Pancreas (tissue), 10 donors: ENCODE results near the gene AGBL4. TPM values are rescaled to one million over a fixed set of nuclear protein-coding genes. Genes with fewer than 3 reads are reported as not detected.

Source experiments
- ATAC-seq, 4 donors: fragments of 200-7000 bp; cut with Tn5 transposase; one replicate each; pipeline versions ENCODE4 v1.8.0 to v1.9.1; 2020; ENCODE audit warnings: mild to moderate bottlenecking in 4 of 4, moderate library complexity in 4 of 4
- DNase-seq, 6 donors: peaks; one replicate each; pipeline ENCODE4 v3.0.0-alpha.2; 2020
- FAIRE-seq: peaks from 2 replicates; lab custom pipeline; 2012; peaks lifted over from hg19 to GRCh38; lab: Jason Lieb, UNC
- H3K27ac ChIP-seq, 4 donors: fragments of 200-600 bp; sonication (generic); 1 replicate in 3 of 4; 2 replicates in 1 of 4; pipeline versions ENCODE4 v1.5.0 to v1.8.0; 2020
- H3K27me3 ChIP-seq, 4 donors: fragments of 200-600 bp; one replicate each; pipeline ENCODE4 v1.8.0; 2021
- H3K36me3 ChIP-seq, 3 donors: fragments of 200-600 bp; sonication (generic) in 1 of 3; one replicate each; pipeline versions ENCODE4 v1.5.0 to v1.8.0; 2020 to 2021
- H3K4me1 ChIP-seq, 3 donors: fragments of 200-600 bp; one replicate each; pipeline ENCODE4 v1.8.0; 2021
- H3K4me3 ChIP-seq, 4 donors: fragments of 200-600 bp; sonication (generic) in 2 of 4; one replicate each; pipeline versions ENCODE4 v1.5.0 to v1.8.0; 2020 to 2021
- H3K9me3 ChIP-seq, 4 donors: fragments of 200-600 bp; one replicate each; pipeline ENCODE4 v1.8.0; 2021
- CTCF ChIP-seq, 4 donors: fragments of 200-600 bp; sonication (generic) in 3 of 4; IDR thresholded peaks; one replicate each; pipeline versions ENCODE4 v1.5.0 to v1.8.0; 2021; ENCODE audit warnings: antibody characterized with exemption in 4 of 4
- WGBS, 2 donors: extraction: QIAGEN DNeasy Blood & Tissue Kit; methylation state at CpG; one replicate each; pipeline ENCODE4 v1.1.7; 2013; 5-methylcytosine and 5-hydroxymethylcytosine counted together
- intact Hi-C, 3 donors: fragments of 100-400 bp; cut with DNase I; formaldehyde crosslinking; loops; one replicate each; pipeline versions ENCODE4 v1.11.1 to v1.14.2; 2022
- polyA plus RNA-seq, 2 donors: library from polyadenylated mRNA; stranded (reverse); fragments of 200-250 nt; gene quantifications; one replicate each; pipeline ENCODE4 v1.2.3, GENCODE V29; 2013
- total RNA-seq, 6 donors: library from RNA; stranded (reverse); fragmentation: NEBNext Ultra II Directional in 4 of 6; extraction: Animal tissue kit (Norgen Biotek cat#: 25700) in 4 of 6; gene quantifications; one replicate each; pipeline versions ENCODE4 v1.2.1 to v1.2.4, GENCODE V29; 2021 to 2023
- donor health status: healthy with polysubstance abuse.
- donor health status: DM: no; HTN: no; CAD: no; lungs with moderate emphysema.
- donor health status: DM: no; HTN: no; CAD: no.
- donor health status: control.
- donor health status: control.
- donor health status: Bipolar disorder and iron deficiency.
- donor health status: DM: yes; HTN: yes; CAD: no.
- donor health status: DM: no; HTN: no; CAD: no.
- donor health status: DM: no; HTN: no; CAD: no.
- donor health status: DM: yes; HTN: yes; CAD: no.

The AGBL4 gene
- total and polyA plus RNA-seq, 8 donors = 0.15 to 1.2 (median 0.59) TPM

- Histone ChIP-seq H3K27ac (no peak overlapping the region), H3K36me3 (no peaks in the 10 kb centered on the region), H3K4me3 (no peak overlapping the region), H3K9me3 (no peaks in the 10 kb centered on the region), H3K4me1 (no peaks in the 10 kb centered on the region), H3K27me3 (no peaks in the 10 kb centered on the region)
- DNase-seq (no peak), ATAC-seq (no peak), FAIRE-seq (no peak)
- intact Hi-C loops = no loop called here
- 82 to 86% methylated on average over 2 of the region's 2 CpGs for WGBS, 2 donors
- TF ChIP-seq CTCF (IDR thresholded peaks at IDR 0.05) = no peak
These were observed 1465.4 kb downstream of the AGBL4 start for GRCh38 chr1:48558366-48558765.

- DNase-seq (no peak), ATAC-seq (no peak), FAIRE-seq (no peak)
- no peak for TF ChIP-seq CTCF (IDR thresholded peaks at IDR 0.05)
- Histone ChIP-seq H3K9me3 (no peaks in the 10 kb centered on the region), H3K4me1 (no peaks in the 10 kb centered on the region), H3K27me3 (no peaks in the 10 kb centered on the region), H3K36me3 (no peaks in the 10 kb centered on the region), H3K27ac (no peak overlapping the region), H3K4me3 (no peak overlapping the region)
- 71 to 76% methylated on average over 5 of the region's 5 CpGs for WGBS, 2 donors
- intact Hi-C loops = no loop called here
These were observed 1467.4 kb downstream of the AGBL4 start for GRCh38 chr1:48556186-48556850.

GRCh38 chr1:48555271-48555670, 1468.5 kb downstream of the AGBL4 start:
- Histone ChIP-seq H3K4me1 (no peaks in the 10 kb centered on the region), H3K4me3 (no peak overlapping the region), H3K27me3 (no peaks in the 10 kb centered on the region), H3K9me3 (no peaks in the 10 kb centered on the region), H3K27ac (no peak overlapping the region), H3K36me3 (no peaks in the 10 kb centered on the region)
- no peak for TF ChIP-seq CTCF (IDR thresholded peaks at IDR 0.05)
- no peak for DNase-seq
- intact Hi-C loops = no loop called here
- ATAC-seq = no peak
- WGBS, 2 donors = 69 to 75% methylated on average over 2 of the region's 2 CpGs
- FAIRE-seq = no peak

- WGBS, 2 donors = 64 to 83% methylated on average over 5 of the region's 5 CpGs
- H3K4me3 ChIP-seq = no peak overlapping the region
- H3K4me1 ChIP-seq = no peaks in the 10 kb centered on the region
- DNase-seq = no peak
- intact Hi-C loops = no loop called here
- H3K36me3 ChIP-seq = no peaks in the 10 kb centered on the region
- ATAC-seq = no peak
- no peaks in the 10 kb centered on the region for H3K27me3 ChIP-seq
- no peaks in the 10 kb centered on the region for H3K9me3 ChIP-seq
- no peak for FAIRE-seq
- no peak overlapping the region for H3K27ac ChIP-seq
- no peak for TF ChIP-seq CTCF (IDR thresholded peaks at IDR 0.05)
These were observed 1470.7 kb downstream of the AGBL4 start for GRCh38 chr1:48552903-48553606.

GRCh38 chr1:48552420-48552819, 1471.3 kb downstream of the AGBL4 start:
- no peak for DNase-seq
- no peak for FAIRE-seq
- Histone ChIP-seq H3K27me3 (no peaks in the 10 kb centered on the region), H3K9me3 (no peaks in the 10 kb centered on the region), H3K27ac (no peak overlapping the region), H3K36me3 (no peaks in the 10 kb centered on the region), H3K4me3 (no peak overlapping the region), H3K4me1 (no peaks in the 10 kb centered on the region)
- no peak for ATAC-seq
- no peak for TF ChIP-seq CTCF (IDR thresholded peaks at IDR 0.05)
- 13 to 18% methylated on average over 1 of the region's 1 CpG for WGBS, 2 donors
- intact Hi-C loops = no loop called here
